Colonic mucosa (tissue), 4 donors: ENCODE data around the gene CRTC1. TPM values are rescaled to one million over a fixed set of nuclear protein-coding genes. Genes with fewer than 3 reads are reported as not detected.

ENCODE experiments used
- DNase-seq: peaks from one replicate; pipeline ENCODE4 v3.0.0-alpha.2; 2020
- H3K27ac ChIP-seq: fragments of 200-600 bp; one replicate; pipeline ENCODE4 v1.8.0; 2021
- H3K27me3 ChIP-seq: fragments of 200-600 bp; one replicate; pipeline ENCODE4 v1.8.0; 2021
- H3K36me3 ChIP-seq: fragments of 200-600 bp; one replicate; pipeline ENCODE4 v1.8.0; 2021
- H3K4me1 ChIP-seq: fragments of 200-600 bp; one replicate; pipeline ENCODE4 v1.8.0; 2021; ENCODE audit warnings: mild to moderate bottlenecking
- H3K4me3 ChIP-seq: fragments of 200-600 bp; one replicate; pipeline ENCODE4 v1.8.0; 2021
- H3K9ac ChIP-seq, 2 donors: one replicate each; pipeline ENCODE4 v1.7.0; 2013; ENCODE audit warnings: control low read depth in 2 of 2, low read depth in 2 of 2, low read length in 2 of 2
- H3K9me3 ChIP-seq: fragments of 200-600 bp; one replicate; pipeline ENCODE4 v1.8.0; 2021
- intact Hi-C: fragments of 100-400 bp; cut with DNase I; formaldehyde crosslinking; loops from one replicate; pipeline ENCODE4 v1.14.1; 2022
- total RNA-seq, 2 donors: library from RNA; stranded (reverse); fragmentation: NEBNext Ultra II Directional in 1 of 2; extraction: Animal tissue kit (Norgen Biotek cat#: 25700) in 1 of 2; gene quantifications; one replicate each; pipeline ENCODE4 v1.2.1, GENCODE V29; 2021
- TF ChIP-seq, protein P1 (sequence below): fragments of 200-600 bp; IDR thresholded peaks from one replicate; pipeline ENCODE4 v1.8.0; 2022; ENCODE audit warnings: antibody characterized with exemption, mild to moderate bottlenecking
- donor health status: healthy.
- donor health status: DM: no; HTN: no; CAD: no.
- donor health status: DM: no; HTN: no; CAD: no.

The CRTC1 gene
- total RNA-seq, 2 donors from 2014 or later, result 7.6 to 10.3 TPM

DNA sequence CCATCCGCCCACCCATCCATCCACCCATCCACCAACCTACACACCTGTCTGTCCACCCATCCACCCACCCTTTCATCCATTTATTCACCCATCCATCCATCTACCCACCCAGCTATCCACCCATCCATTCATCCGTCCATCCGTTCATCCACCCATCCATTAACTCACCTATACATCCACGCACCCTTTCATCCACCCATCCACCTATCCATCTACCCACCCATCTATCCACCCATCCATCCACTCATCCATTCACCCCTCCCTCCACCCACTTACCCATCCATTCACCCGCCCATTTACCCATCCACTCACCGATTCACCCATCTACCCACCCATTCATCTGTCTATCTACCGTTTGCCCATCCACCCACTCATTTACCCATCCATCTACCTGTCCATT, 29.0 kb upstream of the CRTC1 start:
- no peaks in the 10 kb centered on the region for H3K9me3 ChIP-seq
- H3K4me1 ChIP-seq, result no peaks in the 10 kb centered on the region
- intact Hi-C loops, result no loop called here
- no peaks in the 10 kb centered on the region for H3K27me3 ChIP-seq
- no peak for DNase-seq
- H3K36me3 ChIP-seq, result no peaks in the 10 kb centered on the region
- H3K9ac ChIP-seq, result no peak overlapping the region
- no peak overlapping the region for H3K27ac ChIP-seq
- no peak overlapping the region for H3K4me3 ChIP-seq
- TF ChIP-seq, protein P1, sequence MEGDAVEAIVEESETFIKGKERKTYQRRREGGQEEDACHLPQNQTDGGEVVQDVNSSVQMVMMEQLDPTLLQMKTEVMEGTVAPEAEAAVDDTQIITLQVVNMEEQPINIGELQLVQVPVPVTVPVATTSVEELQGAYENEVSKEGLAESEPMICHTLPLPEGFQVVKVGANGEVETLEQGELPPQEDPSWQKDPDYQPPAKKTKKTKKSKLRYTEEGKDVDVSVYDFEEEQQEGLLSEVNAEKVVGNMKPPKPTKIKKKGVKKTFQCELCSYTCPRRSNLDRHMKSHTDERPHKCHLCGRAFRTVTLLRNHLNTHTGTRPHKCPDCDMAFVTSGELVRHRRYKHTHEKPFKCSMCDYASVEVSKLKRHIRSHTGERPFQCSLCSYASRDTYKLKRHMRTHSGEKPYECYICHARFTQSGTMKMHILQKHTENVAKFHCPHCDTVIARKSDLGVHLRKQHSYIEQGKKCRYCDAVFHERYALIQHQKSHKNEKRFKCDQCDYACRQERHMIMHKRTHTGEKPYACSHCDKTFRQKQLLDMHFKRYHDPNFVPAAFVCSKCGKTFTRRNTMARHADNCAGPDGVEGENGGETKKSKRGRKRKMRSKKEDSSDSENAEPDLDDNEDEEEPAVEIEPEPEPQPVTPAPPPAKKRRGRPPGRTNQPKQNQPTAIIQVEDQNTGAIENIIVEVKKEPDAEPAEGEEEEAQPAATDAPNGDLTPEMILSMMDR, result no peak

DNA sequence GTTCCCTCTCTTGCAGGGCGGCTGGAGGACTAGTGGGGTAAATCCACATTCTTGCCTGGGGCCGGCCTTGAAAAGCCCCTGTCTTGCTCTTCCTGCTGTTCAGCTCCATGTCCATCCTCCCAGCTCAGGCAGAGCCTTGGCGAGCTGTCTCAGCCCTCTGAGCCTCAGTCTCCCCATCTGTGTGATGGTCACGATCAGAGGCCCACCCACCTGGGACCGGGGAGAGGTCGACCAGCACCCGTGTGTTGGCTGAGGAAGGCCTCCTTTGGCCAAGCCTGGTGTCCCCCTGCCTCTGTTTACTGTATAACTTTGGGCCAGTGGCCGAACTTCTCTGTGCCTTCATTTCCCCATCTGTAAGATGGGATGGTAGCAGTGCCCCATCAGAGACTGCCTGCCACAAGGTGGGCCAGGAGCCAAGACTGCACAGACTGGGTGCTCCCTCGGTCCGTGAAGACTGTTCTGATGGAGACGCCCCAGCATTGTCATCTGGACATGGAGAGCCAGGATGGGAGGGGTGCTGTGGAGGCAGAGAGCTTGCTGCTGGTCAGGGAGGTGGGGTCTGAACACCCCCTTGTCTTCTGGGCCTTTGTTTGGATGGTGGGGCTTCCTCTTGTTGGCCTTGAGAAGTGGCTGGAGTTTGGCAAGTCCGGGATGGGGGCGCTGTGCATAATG, 28.2 kb upstream of the CRTC1 start:
- no peaks in the 10 kb centered on the region for H3K4me1 ChIP-seq
- H3K4me3 ChIP-seq, result no peak overlapping the region
- no peaks in the 10 kb centered on the region for H3K27me3 ChIP-seq
- no peak for DNase-seq
- TF ChIP-seq, protein P1, result no peak
- H3K9me3 ChIP-seq, result no peaks in the 10 kb centered on the region
- H3K9ac ChIP-seq, result no peak overlapping the region
- no peak overlapping the region for H3K27ac ChIP-seq
- intact Hi-C loops, result no loop called here
- H3K36me3 ChIP-seq, result no peaks in the 10 kb centered on the region

DNA sequence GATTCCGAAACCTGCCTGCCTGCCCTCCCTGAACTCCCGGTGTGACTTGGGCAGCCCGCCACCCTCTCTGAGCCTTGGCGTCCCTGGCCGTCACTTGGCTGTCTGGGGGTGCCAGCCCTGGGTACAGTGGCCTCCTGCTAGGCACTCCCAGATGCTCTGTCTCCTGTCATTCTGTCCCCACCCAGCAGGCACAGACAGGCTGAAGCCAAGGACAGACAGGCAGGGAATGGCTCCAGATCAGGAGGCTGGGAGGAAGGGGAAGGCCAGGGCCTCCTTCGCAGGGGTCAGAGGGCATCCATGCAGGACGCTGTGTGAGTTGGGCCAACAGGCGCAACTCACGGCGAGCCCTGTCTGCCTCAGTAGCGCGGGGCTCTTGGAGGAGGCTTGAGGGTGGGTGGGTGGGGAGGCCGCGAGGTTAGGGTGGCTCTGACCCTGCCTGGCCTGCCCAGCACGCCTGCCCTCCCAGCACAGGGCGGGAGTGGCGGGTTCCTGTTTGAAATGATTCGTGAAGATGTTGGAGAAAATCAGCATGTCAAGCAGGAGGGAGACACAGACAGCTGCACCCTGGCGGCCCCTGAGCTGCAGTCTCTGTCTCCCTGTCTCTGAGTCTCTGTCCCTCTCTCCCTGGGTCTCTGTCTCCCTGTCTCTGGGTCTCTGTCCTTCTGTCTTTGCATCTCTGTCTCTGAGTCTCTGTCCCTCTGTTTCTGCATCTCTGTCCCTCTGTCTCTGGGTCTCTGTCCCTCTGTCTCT, 27.0 kb upstream of the CRTC1 start:
- no peaks in the 10 kb centered on the region for H3K9me3 ChIP-seq
- H3K27ac ChIP-seq, result no peak overlapping the region
- no peaks in the 10 kb centered on the region for H3K4me1 ChIP-seq
- H3K9ac ChIP-seq, result no peak overlapping the region
- TF ChIP-seq, protein P1, result no peak
- H3K4me3 ChIP-seq, result no peak overlapping the region
- H3K36me3 ChIP-seq, result no peaks in the 10 kb centered on the region
- H3K27me3 ChIP-seq, result no peaks in the 10 kb centered on the region
- no peak for DNase-seq
- intact Hi-C loops, result no loop called here

DNA sequence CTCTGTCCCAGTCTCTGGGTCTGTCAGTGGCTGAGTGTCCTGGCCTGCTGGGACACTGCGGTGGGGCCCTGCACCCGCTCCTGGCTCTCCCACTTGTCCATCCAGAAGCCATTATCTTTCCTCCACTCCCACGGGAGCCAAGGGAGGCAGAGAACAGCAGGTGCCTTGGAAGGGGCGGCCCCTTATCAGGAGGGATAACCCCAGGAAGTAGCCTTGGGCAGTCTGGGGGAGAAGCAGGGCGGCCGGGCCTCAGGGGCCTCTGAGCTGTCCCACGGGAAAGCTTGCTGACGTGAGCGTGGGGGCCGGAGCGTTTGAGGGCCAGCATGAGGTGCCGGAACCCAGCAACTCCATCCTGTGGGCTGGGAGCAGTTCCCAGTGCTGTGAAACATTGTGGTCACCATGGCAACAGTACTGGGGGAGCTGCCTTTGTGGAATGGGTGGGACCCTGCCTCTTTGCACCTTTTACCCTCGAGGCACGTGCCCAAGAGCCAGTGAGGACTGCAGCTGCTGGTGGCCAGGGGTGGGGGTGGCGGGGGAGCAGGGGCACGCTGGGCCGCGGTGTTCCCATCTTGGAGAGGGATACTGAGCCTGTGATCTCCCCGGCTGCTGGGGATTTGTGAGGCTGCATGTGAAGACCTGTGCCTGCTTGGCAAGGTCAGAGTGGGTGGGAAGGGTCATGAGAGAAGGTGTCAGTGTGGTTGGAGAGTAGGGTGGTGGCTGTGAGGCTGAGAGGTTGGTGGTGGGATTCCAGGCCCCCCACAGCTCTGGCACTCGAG, 25.7 kb upstream of the CRTC1 start:
- no peaks in the 10 kb centered on the region for H3K27me3 ChIP-seq
- TF ChIP-seq, protein P1, result no peak
- H3K9ac ChIP-seq, result no peak overlapping the region
- no peak overlapping the region for H3K4me3 ChIP-seq
- no peaks in the 10 kb centered on the region for H3K4me1 ChIP-seq
- intact Hi-C loops, result no loop called here
- H3K9me3 ChIP-seq, result no peaks in the 10 kb centered on the region
- H3K36me3 ChIP-seq, result no peaks in the 10 kb centered on the region
- DNase-seq, result no peak
- H3K27ac ChIP-seq, result no peak overlapping the region

DNA sequence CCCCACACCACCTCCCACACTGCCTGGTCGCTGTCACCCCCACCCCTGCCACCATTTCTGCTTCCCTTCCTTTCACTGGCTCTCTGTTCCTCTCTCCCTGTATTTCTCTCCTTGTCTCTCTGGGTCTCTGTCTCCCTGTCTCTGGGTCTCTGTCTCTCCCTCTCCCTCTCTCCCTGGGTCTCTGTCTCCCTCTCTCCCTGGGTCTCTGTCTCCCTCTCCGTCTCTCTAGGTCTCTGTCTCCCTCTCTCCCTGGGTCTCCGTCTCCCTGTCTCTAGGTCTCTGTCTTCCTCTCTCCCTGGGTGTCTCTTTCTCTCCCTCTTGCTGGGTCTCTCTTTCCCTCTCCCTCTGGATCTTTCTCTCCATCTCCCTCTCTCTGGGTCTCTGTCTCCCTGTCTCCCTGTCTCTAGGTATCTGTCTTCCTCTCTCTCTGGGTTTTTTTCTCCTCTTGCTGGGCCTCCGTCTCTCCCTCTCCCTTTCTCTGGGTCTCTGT, 25.1 kb upstream of the CRTC1 start:
- intact Hi-C loops, result no loop called here
- H3K9me3 ChIP-seq, result no peaks in the 10 kb centered on the region
- H3K9ac ChIP-seq, result no peak overlapping the region
- TF ChIP-seq, protein P1, result no peak
- no peak overlapping the region for H3K4me3 ChIP-seq
- H3K27ac ChIP-seq, result no peak overlapping the region
- H3K27me3 ChIP-seq, result no peaks in the 10 kb centered on the region
- no peaks in the 10 kb centered on the region for H3K4me1 ChIP-seq
- H3K36me3 ChIP-seq, result no peaks in the 10 kb centered on the region
- DNase-seq, result no peak
